DOHH2 (cell line): ENCODE results near the gene PRDM16.
"Not testable (repeated sequence)": the region's sequence is repeated elsewhere in the genome, so short reads cannot be mapped to it uniquely, and the experiment has no call there.

ENCODE experiments used
- H3F3A ChIP-seq: fragments of 200-600 bp; sonication (generic), shearing (Covaris generic); 2 replicates; pipeline ENCODE4 v1.6.0; 2016; ENCODE audit warnings: antibody characterized with exemption, mild to moderate bottlenecking; ENCODE audit not compliant: control insufficient read depth, insufficient read depth
- H3K27ac ChIP-seq: fragments of 200-600 bp; sonication (generic); 2 replicates; pipeline ENCODE4 v1.5.1; 2014; ENCODE audit warnings: low read depth, mild to moderate bottlenecking, low read length, moderate library complexity
- H3K27me3 ChIP-seq: fragments of 200-600 bp; sonication (generic); 2 replicates; pipeline ENCODE4 v1.6.1; 2014; ENCODE audit warnings: mild to moderate bottlenecking, low read length, mixed read lengths; ENCODE audit not compliant: control insufficient read depth
- H3K36me3 ChIP-seq: fragments of 200-600 bp; sonication (generic); 2 replicates; pipeline ENCODE4 v1.6.1; 2014; ENCODE audit warnings: mild to moderate bottlenecking, low read length, moderate library complexity, mixed read lengths; ENCODE audit not compliant: control insufficient read depth
- H3K4me1 ChIP-seq: fragments of 200-600 bp; sonication (generic); 2 replicates; pipeline ENCODE4 v1.6.1; 2014; ENCODE audit warnings: mild to moderate bottlenecking, low read length, mixed read lengths; ENCODE audit not compliant: control insufficient read depth
- H3K4me2 ChIP-seq: fragments of 200-600 bp; sonication (generic); 2 replicates; pipeline ENCODE4 v1.6.0; 2014; ENCODE audit warnings: mild to moderate bottlenecking, low read length, moderate library complexity
- H3K4me3 ChIP-seq: fragments of 200-600 bp; sonication (generic); 2 replicates; pipeline ENCODE4 v1.5.1; 2014; ENCODE audit warnings: mild to moderate bottlenecking, low read length, mixed read lengths
- H3K79me2 ChIP-seq: fragments of 200-600 bp; sonication (generic); 2 replicates; pipeline ENCODE4 v1.6.1; 2014; ENCODE audit warnings: mild to moderate bottlenecking, low read length, mixed read lengths; ENCODE audit not compliant: control insufficient read depth
- H3K9me2 ChIP-seq: fragments of 200-600 bp; sonication (generic); replicated peaks from 2 replicates; pipeline ENCODE4 v1.6.1; 2014; ENCODE audit warnings: mild to moderate bottlenecking, low read length, mixed read lengths; ENCODE audit not compliant: control insufficient read depth
- H3K9me3 ChIP-seq: fragments of 200-600 bp; sonication (generic); 2 replicates; pipeline ENCODE4 v1.6.1; 2014; ENCODE audit warnings: antibody characterized with exemption, low read length, mixed read lengths; ENCODE audit not compliant: control insufficient read depth, insufficient read depth
- H4K20me1 ChIP-seq: fragments of 200-600 bp; sonication (generic); 2 replicates; pipeline ENCODE4 v1.6.0; 2014; ENCODE audit warnings: low read depth, mild to moderate bottlenecking, antibody characterized with exemption, low read length, moderate library complexity; ENCODE audit not compliant: control insufficient read depth, insufficient read depth
- EZH2phosphoT487 ChIP-seq: fragments of 200-600 bp; sonication (generic); IDR thresholded peaks from 2 replicates; pipeline ENCODE4 v1.6.1; 2017; ENCODE audit warnings: borderline replicate concordance, mild to moderate bottlenecking, antibody characterized with exemption, low read length, moderate library complexity, mixed read lengths
- TF ChIP-seq, protein P1 (sequence below): fragments of 200-600 bp; sonication (generic); IDR thresholded peaks from one replicate; pipeline ENCODE4 v1.5.1; 2014; ENCODE audit warnings: antibody characterized with exemption, mild to moderate bottlenecking, low read depth, low read length; ENCODE audit not compliant: poor library complexity, severe bottlenecking

The PRDM16 gene

DNA sequence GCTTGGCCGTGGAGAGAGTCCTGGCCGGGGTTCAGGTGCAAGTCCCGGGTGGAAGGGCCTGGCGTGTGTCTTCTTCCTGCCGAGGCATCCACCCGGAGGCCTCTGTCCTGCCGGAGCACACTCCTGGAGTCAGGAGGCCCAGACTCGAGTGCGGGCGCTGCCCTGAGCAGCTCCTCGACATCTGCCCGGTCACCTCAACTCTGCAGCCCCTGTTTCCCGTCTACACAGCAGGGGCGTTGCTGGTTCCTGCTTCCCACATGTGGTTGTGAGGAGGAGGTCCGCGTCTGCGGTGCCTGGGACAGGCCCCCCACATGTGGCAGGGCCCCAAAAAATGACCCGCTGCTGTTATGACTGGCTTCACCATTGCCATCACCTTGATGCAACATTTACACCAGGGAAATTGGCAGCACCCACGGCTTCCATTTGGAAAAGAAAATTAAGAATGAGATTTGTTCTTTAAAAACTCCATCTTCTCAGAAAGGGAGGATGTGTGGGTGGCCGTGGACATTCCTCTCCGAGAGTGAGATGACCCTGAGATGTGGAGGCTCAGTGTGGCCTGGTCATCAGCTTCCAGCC, 169.8 kb downstream of the PRDM16 start:
- Histone ChIP-seq H3K4me3 (no peak overlapping the region), H3K27ac (no peak overlapping the region), H3K9me3 (no peaks in the 10 kb centered on the region), H3K9me2 (no peaks in the 10 kb centered on the region), H4K20me1 (no peaks in the 10 kb centered on the region), H3K4me1 (no peaks in the 10 kb centered on the region), H3K79me2 (no peaks in the 10 kb centered on the region), H3K36me3 (no peaks in the 10 kb centered on the region), H3K4me2 (no peak overlapping the region), H3F3A (no peaks in the 10 kb centered on the region), H3K27me3 (no peaks in the 10 kb centered on the region)
- TF ChIP-seq EZH2phosphoT487, result no peak
- TF ChIP-seq, protein P1, sequence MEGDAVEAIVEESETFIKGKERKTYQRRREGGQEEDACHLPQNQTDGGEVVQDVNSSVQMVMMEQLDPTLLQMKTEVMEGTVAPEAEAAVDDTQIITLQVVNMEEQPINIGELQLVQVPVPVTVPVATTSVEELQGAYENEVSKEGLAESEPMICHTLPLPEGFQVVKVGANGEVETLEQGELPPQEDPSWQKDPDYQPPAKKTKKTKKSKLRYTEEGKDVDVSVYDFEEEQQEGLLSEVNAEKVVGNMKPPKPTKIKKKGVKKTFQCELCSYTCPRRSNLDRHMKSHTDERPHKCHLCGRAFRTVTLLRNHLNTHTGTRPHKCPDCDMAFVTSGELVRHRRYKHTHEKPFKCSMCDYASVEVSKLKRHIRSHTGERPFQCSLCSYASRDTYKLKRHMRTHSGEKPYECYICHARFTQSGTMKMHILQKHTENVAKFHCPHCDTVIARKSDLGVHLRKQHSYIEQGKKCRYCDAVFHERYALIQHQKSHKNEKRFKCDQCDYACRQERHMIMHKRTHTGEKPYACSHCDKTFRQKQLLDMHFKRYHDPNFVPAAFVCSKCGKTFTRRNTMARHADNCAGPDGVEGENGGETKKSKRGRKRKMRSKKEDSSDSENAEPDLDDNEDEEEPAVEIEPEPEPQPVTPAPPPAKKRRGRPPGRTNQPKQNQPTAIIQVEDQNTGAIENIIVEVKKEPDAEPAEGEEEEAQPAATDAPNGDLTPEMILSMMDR, result no peak

DNA sequence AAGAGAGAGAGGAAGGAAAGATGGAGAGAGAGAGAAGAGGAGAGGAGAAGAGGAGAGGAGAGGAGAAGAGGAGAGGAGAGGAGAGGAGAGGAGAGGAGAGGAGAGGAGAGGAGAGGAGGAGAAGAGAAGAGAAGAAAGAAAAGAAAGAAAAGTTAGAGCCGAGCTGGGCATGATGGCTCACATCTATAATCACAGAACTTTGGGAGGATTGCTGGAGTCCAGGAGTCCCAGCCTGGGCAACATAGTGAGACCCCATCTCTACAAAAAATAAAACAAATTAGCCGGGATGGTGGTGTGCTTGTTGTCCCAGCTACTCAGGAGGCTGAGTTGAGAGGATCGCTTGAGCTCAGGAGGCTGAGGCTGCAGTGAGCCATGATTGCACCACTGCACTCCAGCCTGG, 171.0 kb downstream of the PRDM16 start:
- H3K27me3 ChIP-seq, H3F3A ChIP-seq, H3K9me3 ChIP-seq, H3K36me3 ChIP-seq, H3K4me3 ChIP-seq, H3K9me2 ChIP-seq, H3K4me1 ChIP-seq, H3K4me2 ChIP-seq, H3K27ac ChIP-seq, H3K79me2 ChIP-seq, H4K20me1 ChIP-seq: not testable (repeated sequence)

DNA sequence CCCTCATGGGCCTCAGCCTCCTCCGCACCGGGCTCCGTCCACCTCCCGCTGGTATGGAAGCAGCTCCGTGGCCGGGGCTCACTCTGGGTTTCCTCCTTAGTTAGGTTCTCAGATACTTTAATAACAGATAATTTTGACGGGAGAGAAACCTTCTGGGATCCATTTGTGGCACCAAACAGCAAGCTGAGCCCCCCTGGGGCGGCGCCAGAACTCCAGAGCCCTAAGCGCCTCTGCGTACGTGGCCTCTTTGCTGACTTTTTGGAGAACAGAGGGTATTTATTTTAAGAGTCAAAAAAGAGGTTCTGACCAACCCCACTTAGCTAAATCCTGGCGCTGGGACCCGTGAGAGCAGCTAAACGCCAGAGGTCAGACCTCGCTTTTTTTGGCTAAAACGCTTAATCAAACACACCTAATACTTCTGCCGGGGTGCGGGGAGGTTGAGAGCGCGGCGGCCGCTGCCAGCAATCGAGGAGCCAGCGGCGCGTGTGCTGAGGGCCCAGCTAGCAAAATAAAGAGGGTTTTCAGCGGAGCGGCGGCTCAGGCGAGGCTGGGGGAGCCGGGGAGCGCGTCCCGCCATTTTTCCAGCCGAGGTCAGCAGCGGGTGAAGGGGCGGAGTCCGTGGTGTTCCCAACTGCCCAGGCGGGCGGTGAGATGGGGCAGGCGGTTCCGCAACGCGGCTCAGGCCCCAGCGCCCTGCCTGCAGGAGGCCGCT, 171.7 kb downstream of the PRDM16 start:
- Histone ChIP-seq H4K20me1 (no peaks in the 10 kb centered on the region), H3K4me2 (no peak overlapping the region), H3F3A (no peaks in the 10 kb centered on the region), H3K4me1 (no peaks in the 10 kb centered on the region), H3K36me3 (no peaks in the 10 kb centered on the region), H3K79me2 (no peaks in the 10 kb centered on the region), H3K4me3 (no peak overlapping the region), H3K27ac (no peak overlapping the region), H3K9me3 (no peaks in the 10 kb centered on the region), H3K27me3 (no peaks in the 10 kb centered on the region), H3K9me2 (no peaks in the 10 kb centered on the region)
- TF ChIP-seq EZH2phosphoT487, result no peak
- TF ChIP-seq, protein P1, result no peak

DNA sequence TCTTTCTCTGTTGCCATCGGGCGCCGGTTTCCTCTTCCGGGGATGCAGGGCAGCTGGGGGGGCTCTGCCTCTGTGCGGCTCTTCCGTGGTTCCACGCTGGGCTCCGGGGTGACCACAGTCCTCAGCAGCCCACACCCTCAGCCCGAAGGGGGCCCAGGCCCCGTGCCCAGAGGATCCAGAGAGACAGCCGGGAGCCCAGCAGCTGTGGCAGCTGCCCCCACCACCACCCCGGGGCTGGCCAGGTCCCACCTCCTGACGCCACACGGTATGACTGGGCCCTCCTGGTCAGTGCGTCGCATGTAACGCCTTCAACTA, 172.2 kb downstream of the PRDM16 start:
- Histone ChIP-seq H3K27me3 (no peaks in the 10 kb centered on the region), H3K79me2 (no peaks in the 10 kb centered on the region), H3K36me3 (no peaks in the 10 kb centered on the region), H3K27ac (no peak overlapping the region), H3K4me3 (no peak overlapping the region), H3K4me1 (no peaks in the 10 kb centered on the region), H3K4me2 (no peak overlapping the region), H3K9me3 (no peaks in the 10 kb centered on the region), H4K20me1 (no peaks in the 10 kb centered on the region), H3F3A (no peaks in the 10 kb centered on the region), H3K9me2 (no peaks in the 10 kb centered on the region)
- TF ChIP-seq, protein P1, result no peak
- no peak for TF ChIP-seq EZH2phosphoT487
